H1 (cell line): Measurements from ENCODE around the gene IL1RAPL1. TPM values are rescaled to one million over a fixed set of nuclear protein-coding genes. Genes with fewer than 3 reads are reported as not detected.

Source experiments
- CTCF ChIA-PET: fragments of 300-600 bp; sonication (Branson Sonifier 250); formaldehyde crosslinking; loops from one replicate; lab custom pipeline; 2021; ENCODE audit not compliant: partially characterized antibody; lab: Charles Lee
- POLR2A ChIA-PET: fragments of 300-600 bp; sonication (Branson Sonifier 250); formaldehyde crosslinking; loops from one replicate; lab custom pipeline; 2021; ENCODE audit warnings: inconsistent platforms; ENCODE audit not compliant: partially characterized antibody; lab: Charles Lee
- DNase-seq, 2 experiments: peaks; one replicate each; pipeline versions ENCODE4 v3.0.0 to v3.0.0-alpha.2; 2010 to 2022; ENCODE audit warnings: low spot score in 2 of 2, low read depth in 1 of 2, mixed read lengths in 1 of 2
- FAIRE-seq: peaks from 2 replicates; lab custom pipeline; 2011; peaks lifted over from hg19 to GRCh38; lab: Jason Lieb, UNC
- H2AFZ ChIP-seq: 2 replicates; pipeline ENCODE4 v1.8.1; 2012; ENCODE audit warnings: low read length, inconsistent platforms
- H2AK5ac ChIP-seq: 2 replicates; pipeline ENCODE4 v1.6.1; 2013; ENCODE audit warnings: low read depth, low read length
- H2BK120ac ChIP-seq: replicated peaks from 2 replicates; pipeline ENCODE3; 2013; ENCODE audit warnings: low read depth, low read length, inconsistent platforms
- H2BK12ac ChIP-seq: 2 replicates; pipeline ENCODE4 v1.6.1; 2013; ENCODE audit warnings: low read depth, low read length
- H2BK15ac ChIP-seq: 2 replicates; pipeline ENCODE4 v1.6.1; 2013; ENCODE audit warnings: low read length
- H2BK20ac ChIP-seq: 2 replicates; pipeline ENCODE4 v1.6.1; 2013; ENCODE audit warnings: low read length
- H2BK5ac ChIP-seq: 2 replicates; pipeline ENCODE4 v1.6.1; 2013; ENCODE audit warnings: low read depth, low read length
- H3K14ac ChIP-seq: 2 replicates; pipeline ENCODE4 v1.6.1; 2013; ENCODE audit warnings: inconsistent platforms; ENCODE audit not compliant: insufficient read length
- H3K18ac ChIP-seq: 2 replicates; pipeline ENCODE4 v1.6.1; 2013; ENCODE audit warnings: low read length; ENCODE audit errors: extremely low read depth
- H3K23ac ChIP-seq: 2 replicates; pipeline ENCODE4 v1.6.1; 2013; ENCODE audit warnings: inconsistent platforms; ENCODE audit not compliant: insufficient read length
- H3K23me2 ChIP-seq: 2 replicates; pipeline ENCODE4 v1.6.1; 2013; ENCODE audit warnings: low read depth, low read length
- H3K27ac ChIP-seq: 2 replicates; pipeline ENCODE4 v1.6.1; 2011; ENCODE audit warnings: low read depth, low read length, inconsistent platforms
- H3K27me3 ChIP-seq, 4 experiments: replicated peaks in 1 of 4; 1 replicate in 1 of 4; 2 replicates in 3 of 4; pipeline versions ENCODE4 v1.6.1 to v1.8.1; 2011 to 2013; ENCODE audit warnings: low read length in 3 of 4, mild to moderate bottlenecking in 3 of 4, inconsistent platforms in 2 of 4, mixed read lengths in 2 of 4, moderate library complexity in 1 of 4; ENCODE audit not compliant: control insufficient read depth in 3 of 4, insufficient read depth in 3 of 4; ENCODE audit errors: extremely low read depth in 1 of 4
- H3K36me3 ChIP-seq, 4 experiments: 2 replicates each; pipeline versions ENCODE4 v1.6.1 to v1.8.1; 2011 to 2013; ENCODE audit warnings: mild to moderate bottlenecking in 4 of 4, low read length in 3 of 4, moderate library complexity in 2 of 4, control low read depth in 1 of 4, inconsistent platforms in 1 of 4; ENCODE audit not compliant: insufficient read depth in 4 of 4, control insufficient read depth in 2 of 4
- H3K4ac ChIP-seq: replicated peaks from 2 replicates; pipeline ENCODE3; 2013; ENCODE audit warnings: low read length, low read depth, mixed read lengths, inconsistent platforms; ENCODE audit not compliant: insufficient read length
- H3K4me1 ChIP-seq, 4 experiments: replicated peaks in 1 of 4; 1 replicate in 1 of 4; 2 replicates in 3 of 4; pipeline versions ENCODE4 v1.6.1 to v1.8.1; 2011 to 2013; ENCODE audit warnings: low read length in 3 of 4, inconsistent platforms in 2 of 4, mixed read lengths in 1 of 4; ENCODE audit not compliant: insufficient read depth in 4 of 4, control insufficient read depth in 3 of 4
- H3K4me2 ChIP-seq, 2 experiments: 2 replicates each; pipeline versions ENCODE4 v1.6.1 to v1.8.1; 2011 to 2013; ENCODE audit warnings: low read depth in 2 of 2, low read length in 2 of 2, control low read depth in 1 of 2, inconsistent platforms in 1 of 2, mild to moderate bottlenecking in 1 of 2; ENCODE audit not compliant: insufficient read depth in 1 of 2
- H3K4me3 ChIP-seq, 4 experiments: fragments of 200-600, 300-600 bp in 1 of 4; sonication (generic), shearing (Covaris generic), sonication (Bioruptor Twin) in 1 of 4; 2 replicates each; pipeline versions ENCODE4 v1.5.1 to v1.8.1; 2011 to 2016; ENCODE audit warnings: low read length in 4 of 4, low read depth in 3 of 4, control low read depth in 2 of 4, inconsistent platforms in 2 of 4, mild to moderate bottlenecking in 2 of 4, mixed read lengths in 1 of 4, moderate library complexity in 1 of 4; ENCODE audit not compliant: insufficient read depth in 2 of 4; ENCODE audit errors: extremely low read depth in 1 of 4
- H3K56ac ChIP-seq: replicated peaks from 2 replicates; pipeline ENCODE3; 2013; ENCODE audit warnings: low read depth, mild to moderate bottlenecking, mixed read lengths, low read length, inconsistent platforms; ENCODE audit not compliant: insufficient read length
- H3K79me1 ChIP-seq: 2 replicates; pipeline ENCODE4 v1.6.1; 2013; ENCODE audit warnings: low read depth, low read length, control low read depth
- H3K79me2 ChIP-seq, 2 experiments: 2 replicates each; pipeline versions ENCODE4 v1.6.1 to v1.8.1; 2012 to 2013; ENCODE audit warnings: low read length in 2 of 2, mild to moderate bottlenecking in 2 of 2, inconsistent platforms in 1 of 2; ENCODE audit not compliant: insufficient read depth in 2 of 2, control insufficient read depth in 1 of 2
- H3K9ac ChIP-seq, 4 experiments: replicated peaks in 1 of 4; 1 replicate in 1 of 4; 2 replicates in 3 of 4; pipeline versions ENCODE4 v1.6.1 to v1.8.1; 2011 to 2013; ENCODE audit warnings: low read depth in 3 of 4, low read length in 3 of 4, control low read depth in 2 of 4, mild to moderate bottlenecking in 2 of 4, moderate library complexity in 2 of 4, inconsistent platforms in 1 of 4; ENCODE audit errors: extremely low read depth in 1 of 4
- H3K9me3 ChIP-seq, 2 experiments: 2 replicates each; pipeline versions ENCODE4 v1.6.1 to v1.8.1; 2012 to 2013; ENCODE audit warnings: mild to moderate bottlenecking in 2 of 2, moderate library complexity in 2 of 2, control low read depth in 1 of 2, inconsistent platforms in 1 of 2, low read depth in 1 of 2, low read length in 1 of 2, mixed read lengths in 1 of 2; ENCODE audit not compliant: insufficient read depth in 2 of 2
- H4K20me1 ChIP-seq, 2 experiments: replicated peaks in 1 of 2; 2 replicates each; pipeline versions ENCODE3 to v1.8.1; 2011 to 2013; ENCODE audit warnings: inconsistent platforms in 2 of 2, low read length in 2 of 2, mild to moderate bottlenecking in 1 of 2; ENCODE audit not compliant: insufficient read depth in 2 of 2, control insufficient read depth in 1 of 2
- H4K5ac ChIP-seq: 2 replicates; pipeline ENCODE4 v1.6.1; 2013; ENCODE audit warnings: low read length, low read depth, mixed read lengths, inconsistent platforms; ENCODE audit not compliant: insufficient read length
- H4K8ac ChIP-seq: 2 replicates; pipeline ENCODE4 v1.8.0; 2013; ENCODE audit warnings: mild to moderate bottlenecking, moderate library complexity, low read length, inconsistent platforms; ENCODE audit not compliant: insufficient read depth; ENCODE audit errors: extremely low read depth
- H4K91ac ChIP-seq: replicated peaks from 2 replicates; pipeline ENCODE3; 2013; ENCODE audit warnings: low read length, mixed read lengths, inconsistent platforms; ENCODE audit not compliant: insufficient read length
- CHD1 ChIP-seq: IDR thresholded peaks from 2 replicates; pipeline ENCODE4 v1.6.1; 2012; ENCODE audit warnings: low read depth, low read length, improper control_type of control experiment
- CHD2 ChIP-seq: IDR thresholded peaks from 2 replicates; pipeline ENCODE4 v1.6.1; 2012; ENCODE audit warnings: low read length, improper control_type of control experiment
- CREB1 ChIP-seq: IDR thresholded peaks from 2 replicates; pipeline ENCODE4 v1.6.1; 2012; ENCODE audit warnings: inconsistent platforms
- EZH2 ChIP-seq: fragments of 200-600 bp; sonication (generic); IDR thresholded peaks from 2 replicates; pipeline ENCODE4 v1.7.1; 2012; ENCODE audit warnings: low read depth, mild to moderate bottlenecking, moderate library complexity, low read length, inconsistent platforms; ENCODE audit not compliant: severe bottlenecking
- FOSL1 ChIP-seq: IDR thresholded peaks from 2 replicates; pipeline ENCODE4 v1.6.1; 2011; ENCODE audit warnings: mild to moderate bottlenecking, low read depth, low read length, moderate library complexity; ENCODE audit not compliant: insufficient read depth
- GABPA ChIP-seq: IDR thresholded peaks from 2 replicates; pipeline ENCODE4 v1.6.1; 2011; ENCODE audit warnings: mild to moderate bottlenecking, low read length, moderate library complexity, borderline replicate concordance; ENCODE audit not compliant: insufficient read depth
- HDAC6 ChIP-seq: IDR thresholded peaks from one replicate; pipeline ENCODE4 v1.7.1; 2012; ENCODE audit warnings: low read depth, mild to moderate bottlenecking, inconsistent platforms, low read length, moderate library complexity
- JUN ChIP-seq: IDR thresholded peaks from 2 replicates; pipeline ENCODE4 v1.6.1; 2011; ENCODE audit warnings: low read depth, mild to moderate bottlenecking, improper control_type of control experiment, low read length
- KDM4A ChIP-seq: IDR thresholded peaks from one replicate; pipeline ENCODE4 v1.7.1; 2012; ENCODE audit warnings: low read depth, mild to moderate bottlenecking, moderate library complexity, low read length, inconsistent platforms; ENCODE audit not compliant: severe bottlenecking
- MAFK ChIP-seq: IDR thresholded peaks from 2 replicates; pipeline ENCODE4 v1.6.1; 2012; ENCODE audit warnings: low read depth, mild to moderate bottlenecking, improper control_type of control experiment, low read length
- NRF1 ChIP-seq: IDR thresholded peaks from 2 replicates; pipeline ENCODE4 v1.6.1; 2011; ENCODE audit warnings: mild to moderate bottlenecking, low read depth, low read length, improper control_type of control experiment
- PHF8 ChIP-seq: fragments of 200-600 bp; sonication (generic); conservative IDR thresholded peaks from 2 replicates; pipeline ENCODE4 v1.7.1; 2012; ENCODE audit warnings: low read depth, mild to moderate bottlenecking, inconsistent platforms, low read length, moderate library complexity
- RFX5 ChIP-seq: IDR thresholded peaks from 2 replicates; pipeline ENCODE4 v1.6.1; 2011; ENCODE audit warnings: low read depth, low read length, improper control_type of control experiment, borderline replicate concordance
- SP1 ChIP-seq: IDR thresholded peaks from 2 replicates; pipeline ENCODE4 v1.6.1; 2011; ENCODE audit warnings: low read depth, low read length
- WGBS, 2 experiments: shearing (Covaris generic) in 1 of 2; methylation state at CpG; one replicate each; pipeline versions ENCODE4 v1.1.6 to v1.1.7; 2013 to 2015; ENCODE audit warnings: low lambda C conversion rate in 2 of 2, mixed read lengths in 2 of 2, inconsistent platforms in 1 of 2, low coverage in 1 of 2, missing lambda C conversion rate in 1 of 2; ENCODE audit not compliant: insufficient replicate concordance in 2 of 2, insufficient coverage in 1 of 2, insufficient read length in 1 of 2; ENCODE audit errors: extremely low coverage in 1 of 2, missing lambda C conversion rate in 1 of 2; 5-methylcytosine and 5-hydroxymethylcytosine counted together
- polyA plus RNA-seq, 7 experiments: library from polyadenylated mRNA; depleted of rRNA in 3 of 7; stranded (reverse) in 5 of 7; unstranded in 2 of 7; fragments of >200 nt in 5 of 7; fragments of 200-250 nt in 2 of 7; gene quantifications; 1 replicate in 5 of 7; 2 replicates in 1 of 7; 4 replicates in 1 of 7; pipeline versions ENCODE4 v1.2.1 to v1.2.3, GENCODE V29; 2011 to 2013; ENCODE audit warnings: missing spikeins in 2 of 7, mixed read lengths in 2 of 7
- total RNA-seq: library from RNA; stranded (reverse); fragmentation: NEBNext Ultra II Directional; extraction: Animal tissue kit (Norgen Biotek cat#: 25700); gene quantifications from 2 replicates; pipeline ENCODE4 v1.2.1, GENCODE V29; 2021
- TF ChIP-seq, protein P1 (sequence below): IDR thresholded peaks from 2 replicates; pipeline ENCODE4 v1.6.1; 2011; ENCODE audit warnings: low read length, improper control_type of control experiment

Gene IL1RAPL1
- total and polyA plus RNA-seq, 2 of the 8 experiments (the other 6 are each of a cell fraction or from before 2014, with no cell fraction given) = 0.11 to 0.35 TPM

GRCh38 chrX:29547877-29548276 is 960.6 kb downstream of the IL1RAPL1 start:
- WGBS, 2 experiments = 74% methylated on average over 3 of the region's 4 CpGs; no CpG with 5 or more reads in 1 of the 2 experiments
- no peak overlapping the region for H3K27ac ChIP-seq
- H3K9ac ChIP-seq = no peak overlapping the region
- H2BK120ac ChIP-seq = no peak overlapping the region
- no peaks in the 10 kb centered on the region for H3K23me2 ChIP-seq
- no peak overlapping the region for H2BK20ac ChIP-seq
- no peaks in the 10 kb centered on the region for H3K27me3 ChIP-seq
- no peak for FAIRE-seq
- no peak overlapping the region for H3K56ac ChIP-seq
- no peak for DNase-seq
- ChIA-PET CTCF (interaction anchor here (0.8 kb wide), 1 partner anchor 1081 kb away, joined by 3 read pairs; no protein-coding TSS in a partner anchor), POLR2A (no interaction called here)
- no peak overlapping the region for H3K4ac ChIP-seq
- H3K14ac ChIP-seq = no peak overlapping the region
- no peak overlapping the region for H2BK5ac ChIP-seq
- H4K91ac ChIP-seq = no peak overlapping the region
- H3K4me3 ChIP-seq = no peak overlapping the region
- H3K4me2 ChIP-seq = no peak overlapping the region
- H2AK5ac ChIP-seq = no peak overlapping the region
- no peak overlapping the region for H4K5ac ChIP-seq
- H2AFZ ChIP-seq = no peak overlapping the region
- H2BK12ac ChIP-seq = no peak overlapping the region
- H3K18ac ChIP-seq = no peak overlapping the region
- H2BK15ac ChIP-seq = no peak overlapping the region
- H4K20me1 ChIP-seq = no peaks in the 10 kb centered on the region
- H3K79me2 ChIP-seq = no peaks in the 10 kb centered on the region
- H3K36me3 ChIP-seq = no peaks in the 10 kb centered on the region
- H4K8ac ChIP-seq = no peak overlapping the region
- no peaks in the 10 kb centered on the region for H3K4me1 ChIP-seq
- no peaks in the 10 kb centered on the region for H3K79me1 ChIP-seq
- no peak overlapping the region for H3K23ac ChIP-seq
- TF ChIP-seq CREB1 (no peak), CHD2 (no peak), NRF1 (no peak), SP1 (no peak), KDM4A (no peak), MAFK (no peak), JUN (no peak), PHF8 (no peak), RFX5 (no peak), HDAC6 (no peak), CHD1 (no peak), EZH2 (no peak), FOSL1 (no peak), GABPA (no peak)
- TF ChIP-seq, protein P1, sequence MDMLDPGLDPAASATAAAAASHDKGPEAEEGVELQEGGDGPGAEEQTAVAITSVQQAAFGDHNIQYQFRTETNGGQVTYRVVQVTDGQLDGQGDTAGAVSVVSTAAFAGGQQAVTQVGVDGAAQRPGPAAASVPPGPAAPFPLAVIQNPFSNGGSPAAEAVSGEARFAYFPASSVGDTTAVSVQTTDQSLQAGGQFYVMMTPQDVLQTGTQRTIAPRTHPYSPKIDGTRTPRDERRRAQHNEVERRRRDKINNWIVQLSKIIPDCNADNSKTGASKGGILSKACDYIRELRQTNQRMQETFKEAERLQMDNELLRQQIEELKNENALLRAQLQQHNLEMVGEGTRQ = no peak
- H3K9me3 ChIP-seq = no peaks in the 10 kb centered on the region
